CD8-positive, alpha-beta memory T cell (primary cell): Measurements from ENCODE around the gene CKAP4. TPM values are rescaled to one million over a fixed set of nuclear protein-coding genes. Genes with fewer than 3 reads are reported as not detected.

ENCODE experiments used
- CTCF ChIA-PET: fragments of 350-600 bp; sonication (Branson Sonifier 250); formaldehyde crosslinking; loops from one replicate; lab custom pipeline; 2021; ENCODE audit warnings: antibody characterized with exemption; lab: Charles Lee
- POLR2A ChIA-PET: fragments of 350-600 bp; sonication (Branson Sonifier 250); formaldehyde crosslinking; loops from one replicate; lab custom pipeline; 2021; ENCODE audit warnings: antibody characterized with exemption; lab: Charles Lee
- DNase-seq, 5 donors: peaks; one replicate each; pipeline versions ENCODE4 v3.0.0 to v3.0.0-alpha.2; 2020 to 2022; ENCODE audit warnings: mixed read lengths in 1 of 5
- H3K27ac ChIP-seq: one replicate; pipeline ENCODE4 v1.7.0; 2013; ENCODE audit warnings: low read depth, mild to moderate bottlenecking, low read length, moderate library complexity
- H3K27me3 ChIP-seq: 2 replicates; pipeline ENCODE4 v1.7.0; 2013; ENCODE audit warnings: low read length, mild to moderate bottlenecking; ENCODE audit not compliant: insufficient read depth, poor library complexity, severe bottlenecking
- H3K36me3 ChIP-seq: 2 replicates; pipeline ENCODE4 v1.7.0; 2013; ENCODE audit warnings: mild to moderate bottlenecking, low read length, moderate library complexity; ENCODE audit not compliant: insufficient read depth
- H3K4me1 ChIP-seq: 2 replicates; pipeline ENCODE4 v1.7.0; 2013; ENCODE audit warnings: mild to moderate bottlenecking, low read length, moderate library complexity; ENCODE audit not compliant: insufficient read depth
- H3K4me3 ChIP-seq: 2 replicates; pipeline ENCODE4 v1.7.0; 2013; ENCODE audit warnings: mild to moderate bottlenecking, low read length
- H3K9me3 ChIP-seq: 2 replicates; pipeline ENCODE4 v1.7.0; 2013; ENCODE audit warnings: mild to moderate bottlenecking, low read length
- H3K27ac Mint-ChIP-seq, 8 donors: one replicate each; pipeline ENCODE4 v1.8.0; 2020 to 2021; ENCODE audit warnings: mixed read lengths in 8 of 8, mild to moderate bottlenecking in 6 of 8, inconsistent platforms in 3 of 8, moderate library complexity in 3 of 8
- H3K27me3 Mint-ChIP-seq, 2 donors: one replicate each; pipeline ENCODE4 v1.8.0; 2020 to 2021; ENCODE audit warnings: mixed read lengths in 2 of 2, mild to moderate bottlenecking in 1 of 2, moderate library complexity in 1 of 2
- H3K36me3 Mint-ChIP-seq, 3 donors: one replicate each; pipeline ENCODE4 v1.8.0; 2020 to 2021; ENCODE audit warnings: mixed read lengths in 3 of 3, inconsistent platforms in 1 of 3, mild to moderate bottlenecking in 1 of 3
- H3K4me1 Mint-ChIP-seq, 3 donors: one replicate each; pipeline ENCODE4 v1.8.0; 2020 to 2021; ENCODE audit warnings: mixed read lengths in 3 of 3, inconsistent platforms in 1 of 3, mild to moderate bottlenecking in 1 of 3
- H3K4me3 Mint-ChIP-seq, 7 donors: one replicate each; pipeline ENCODE4 v1.8.0; 2020 to 2021; ENCODE audit warnings: mixed read lengths in 7 of 7, mild to moderate bottlenecking in 6 of 7, moderate library complexity in 4 of 7, inconsistent platforms in 2 of 7
- H3K9me3 Mint-ChIP-seq, 5 donors: one replicate each; pipeline ENCODE4 v1.8.0; 2020 to 2022; ENCODE audit warnings: mixed read lengths in 5 of 5, mild to moderate bottlenecking in 3 of 5, moderate library complexity in 2 of 5, inconsistent platforms in 1 of 5
- polyA plus RNA-seq: library from polyadenylated mRNA; unstranded; fragments of 300-500 nt; fragmentation: Illumina TruSeq; gene quantifications from one replicate; pipeline ENCODE4 v1.2.3, GENCODE V29; 2021
- total RNA-seq, 2 experiments: library from RNA; stranded (reverse); gene quantifications; one replicate each; pipeline ENCODE4 v1.2.3, GENCODE V29; 2021

CKAP4 gene
- total and polyA plus RNA-seq, 3 experiments from 2014 or later = 7.6 to 11.3 (median 10.1) TPM

DNA sequence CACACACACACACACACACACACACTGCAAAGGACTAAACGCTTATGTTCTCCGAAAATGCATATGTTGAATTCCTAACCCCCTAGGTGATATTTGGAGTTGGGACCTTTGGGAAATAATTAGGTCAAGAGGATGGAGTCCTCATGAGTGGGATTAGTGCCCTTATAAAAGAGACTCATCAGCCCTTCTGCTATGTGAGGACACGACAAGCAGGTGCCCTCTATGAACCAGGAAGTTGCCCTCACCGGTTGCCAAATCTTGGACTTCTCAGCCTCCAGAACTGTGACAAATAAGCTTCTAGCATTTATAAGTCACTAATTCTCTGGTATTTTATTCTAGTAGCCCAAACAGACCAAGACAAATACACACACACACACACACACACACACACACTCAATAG lies 34.0 kb upstream of the CKAP4 start:
- Mint-ChIP-seq H3K4me3 (no peak overlapping the region), H3K27ac (no peak overlapping the region), H3K27me3 (peaks cover 12 to 36% of the 10 kb centered on the region in 2 donors), H3K36me3 (peaks cover 0 to 15% (median 0%) of the 10 kb centered on the region in 3 donors), H3K9me3 (peaks cover 11 to 18% (median 12%) of the 10 kb centered on the region in 5 donors), H3K4me1 (no peaks in the 10 kb centered on the region)
- Histone ChIP-seq H3K36me3 (no peaks in the 10 kb centered on the region), H3K4me1 (no peaks in the 10 kb centered on the region), H3K4me3 (no peak overlapping the region), H3K27me3 (no peaks in the 10 kb centered on the region), H3K9me3 (peaks cover 8% of the 10 kb centered on the region), H3K27ac (no peak overlapping the region)
- ChIA-PET CTCF (interaction anchor here (0.8 to 4.7 kb wide), 14 partner anchors 10 to 70 kb away, joined by 3 to 56 read pairs (median 4); partner anchors contain the start of gene TCP11L2), POLR2A (interaction anchor here (0.7 kb wide), 1 partner anchor 19 kb away, joined by 3 read pairs; no protein-coding TSS in a partner anchor)
- DNase-seq = no peak

DNA sequence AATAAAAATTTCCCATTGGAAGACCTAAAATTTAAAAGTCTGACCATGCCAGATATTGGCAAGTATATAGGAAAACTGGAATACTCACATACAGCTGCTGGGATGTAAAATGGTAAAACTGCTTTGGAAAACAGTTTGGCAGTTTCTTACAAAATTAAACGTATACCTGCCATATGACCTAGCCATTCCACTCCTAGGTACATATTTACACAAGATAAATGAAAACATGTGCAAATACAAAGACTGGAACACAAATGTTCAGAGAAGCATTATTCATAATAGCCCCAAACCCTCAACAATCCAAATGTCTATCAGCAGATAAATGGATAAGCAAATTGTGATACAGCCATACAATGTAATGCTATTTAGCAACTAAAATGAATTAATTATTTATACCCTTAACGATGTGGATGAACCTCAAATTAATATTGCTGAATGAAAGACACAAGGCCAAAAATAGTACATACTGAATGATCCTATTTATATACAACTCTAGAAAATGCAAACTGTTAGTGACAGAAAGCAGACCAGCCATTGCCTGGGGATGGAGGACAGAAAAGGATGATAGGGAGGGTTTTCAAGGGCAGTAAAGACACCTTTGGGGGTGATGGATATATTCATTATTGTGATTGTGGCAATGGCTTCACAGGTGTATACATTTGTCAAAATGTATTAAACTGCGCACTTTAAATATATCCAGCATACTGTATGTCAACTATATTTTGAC lies 33.4 kb upstream of the CKAP4 start:
- H3K4me3 Mint-ChIP-seq = no peak overlapping the region
- no peak for DNase-seq
- POLR2A ChIA-PET = no interaction called here
- H3K27me3 Mint-ChIP-seq = peaks cover 12 to 33% of the 10 kb centered on the region in 2 donors
- Histone ChIP-seq H3K4me1 (no peaks in the 10 kb centered on the region), H3K9me3 (peaks cover 8% of the 10 kb centered on the region), H3K4me3 (no peak overlapping the region), H3K27ac (no peak overlapping the region), H3K36me3 (no peaks in the 10 kb centered on the region), H3K27me3 (no peaks in the 10 kb centered on the region)
- no peak overlapping the region for H3K27ac Mint-ChIP-seq
- H3K36me3 Mint-ChIP-seq = peaks cover 0 to 15% (median 0%) of the 10 kb centered on the region in 3 donors
- CTCF ChIA-PET = interaction anchor here (1.0 to 4.7 kb wide), 10 partner anchors 11 to 57 kb away, joined by 3 to 56 read pairs (median 6); partner anchors contain the start of gene TCP11L2
- peaks cover 11 to 18% (median 12%) of the 10 kb centered on the region in 5 donors for H3K9me3 Mint-ChIP-seq
- H3K4me1 Mint-ChIP-seq = no peaks in the 10 kb centered on the region

GRCh38 chr12:106280106-106280505 lies 32.3 kb upstream of the CKAP4 start:
- Mint-ChIP-seq H3K27me3 (peaks cover 8 to 22% of the 10 kb centered on the region in 2 donors), H3K27ac (no peak overlapping the region), H3K9me3 (peaks cover 11 to 18% (median 12%) of the 10 kb centered on the region in 5 donors), H3K4me3 (no peak overlapping the region), H3K36me3 (peaks cover 0 to 15% (median 0%) of the 10 kb centered on the region in 3 donors), H3K4me1 (no peaks in the 10 kb centered on the region)
- no peak overlapping the region for H3K27ac ChIP-seq
- CTCF ChIA-PET = interaction anchor here (1.2 to 3.8 kb wide), 4 partner anchors 17 to 53 kb away, joined by 3 to 23 read pairs (median 4); no protein-coding TSS in a partner anchor
- no peaks in the 10 kb centered on the region for H3K27me3 ChIP-seq
- H3K36me3 ChIP-seq = no peaks in the 10 kb centered on the region
- POLR2A ChIA-PET = no interaction called here
- no peak for DNase-seq
- H3K9me3 ChIP-seq = peaks cover 8% of the 10 kb centered on the region
- no peak overlapping the region for H3K4me3 ChIP-seq
- H3K4me1 ChIP-seq = no peaks in the 10 kb centered on the region

DNA sequence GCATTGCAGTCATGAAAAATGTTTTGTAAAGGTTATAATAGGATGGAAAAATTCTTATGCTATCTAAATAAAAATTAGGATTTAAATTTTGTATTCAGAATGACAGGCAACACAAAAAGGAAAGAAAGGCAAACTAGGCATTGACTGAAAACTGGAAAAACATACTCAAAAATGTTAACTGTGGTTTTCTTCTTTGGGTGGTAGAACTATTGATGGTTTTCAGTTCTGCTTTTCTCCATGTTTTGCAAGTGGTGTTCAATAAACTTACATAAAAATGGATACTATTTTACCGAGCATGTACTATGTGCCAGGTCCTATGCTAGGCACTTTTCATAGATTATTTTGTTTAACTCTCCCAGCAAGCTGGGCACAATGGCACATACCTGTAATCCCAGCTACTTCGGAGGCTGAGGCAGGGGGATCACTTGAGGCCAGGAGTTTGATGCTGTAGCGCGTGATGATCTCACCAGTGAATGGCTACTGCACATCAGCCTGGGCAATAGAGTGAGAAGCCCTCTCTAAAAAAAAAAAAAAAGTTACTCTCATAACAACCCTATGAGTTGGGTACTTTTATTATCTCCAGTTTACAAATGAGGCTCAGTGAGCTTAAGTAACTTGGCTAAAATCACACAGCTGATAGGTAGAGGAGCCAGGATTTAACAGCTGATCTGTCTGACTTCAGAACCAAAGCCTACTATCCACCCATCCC lies 28.4 kb upstream of the CKAP4 start:
- H3K4me3 ChIP-seq = no peak overlapping the region
- no peak overlapping the region for H3K4me3 Mint-ChIP-seq
- H3K27ac ChIP-seq = no peak overlapping the region
- H3K4me1 ChIP-seq = no peaks in the 10 kb centered on the region
- H3K9me3 Mint-ChIP-seq = peaks cover 0 to 5% (median under 1%) of the 10 kb centered on the region in 5 donors
- ChIA-PET CTCF (interaction anchor here (0.7 to 3.3 kb wide), 4 partner anchors 26 to 81 kb away, joined by 3 to 15 read pairs (median 5); partner anchors contain the start of gene POLR3B), POLR2A (no interaction called here)
- H3K36me3 ChIP-seq = no peaks in the 10 kb centered on the region
- no peak overlapping the region for H3K27ac Mint-ChIP-seq
- no peak for DNase-seq
- peaks cover 0 to under 1% of the 10 kb centered on the region in 2 donors for H3K27me3 Mint-ChIP-seq
- H3K9me3 ChIP-seq = no peaks in the 10 kb centered on the region
- peaks cover 0 to 7% (median 0%) of the 10 kb centered on the region in 3 donors for H3K36me3 Mint-ChIP-seq
- H3K4me1 Mint-ChIP-seq = no peaks in the 10 kb centered on the region
- no peaks in the 10 kb centered on the region for H3K27me3 ChIP-seq

- H3K4me3 ChIP-seq = no peak overlapping the region
- no peak overlapping the region for H3K27ac ChIP-seq
- H3K9me3 ChIP-seq = no peaks in the 10 kb centered on the region
- Mint-ChIP-seq H3K4me3 (no peak overlapping the region), H3K27ac (peak overlapping the region in 1 of 8 donors; percentile 87), H3K4me1 (no peaks in the 10 kb centered on the region), H3K27me3 (no peaks in the 10 kb centered on the region), H3K36me3 (peaks cover 0 to 4% (median 0%) of the 10 kb centered on the region in 3 donors), H3K9me3 (no peaks in the 10 kb centered on the region)
- H3K36me3 ChIP-seq = no peaks in the 10 kb centered on the region
- ChIA-PET POLR2A (no interaction called here), CTCF (interaction anchor here (2.1 kb wide), 1 partner anchor 49 kb away, joined by 7 read pairs; no protein-coding TSS in a partner anchor)
- DNase-seq = no peak
- no peaks in the 10 kb centered on the region for H3K27me3 ChIP-seq
- no peaks in the 10 kb centered on the region for H3K4me1 ChIP-seq
Observed at GRCh38 chr12:106275458-106275857, 27.6 kb upstream of the CKAP4 start.

GRCh38 chr12:106274575-106275121 lies 26.8 kb upstream of the CKAP4 start:
- H3K27ac Mint-ChIP-seq = no peak overlapping the region
- no peaks in the 10 kb centered on the region for H3K27me3 Mint-ChIP-seq
- POLR2A ChIA-PET = no interaction called here
- no peaks in the 10 kb centered on the region for H3K27me3 ChIP-seq
- DNase-seq = no peak
- no peak overlapping the region for H3K4me3 Mint-ChIP-seq
- H3K27ac ChIP-seq = no peak overlapping the region
- no peak overlapping the region for H3K4me3 ChIP-seq
- H3K9me3 ChIP-seq = no peaks in the 10 kb centered on the region
- H3K4me1 Mint-ChIP-seq = no peaks in the 10 kb centered on the region
- H3K36me3 ChIP-seq = no peaks in the 10 kb centered on the region
- H3K4me1 ChIP-seq = no peaks in the 10 kb centered on the region
- no peaks in the 10 kb centered on the region for H3K9me3 Mint-ChIP-seq
- CTCF ChIA-PET = interaction anchor here (2.1 kb wide), 1 partner anchor 48 kb away, joined by 7 read pairs; no protein-coding TSS in a partner anchor
- H3K36me3 Mint-ChIP-seq = peaks cover 0 to under 1% (median 0%) of the 10 kb centered on the region in 3 donors

GRCh38 chr12:106274012-106274411 lies 26.2 kb upstream of the CKAP4 start:
- POLR2A ChIA-PET = no interaction called here
- H3K27me3 Mint-ChIP-seq = no peaks in the 10 kb centered on the region
- Histone ChIP-seq H3K27me3 (no peaks in the 10 kb centered on the region), H3K36me3 (no peaks in the 10 kb centered on the region), H3K4me1 (no peaks in the 10 kb centered on the region), H3K27ac (no peak overlapping the region), H3K4me3 (no peak overlapping the region), H3K9me3 (no peaks in the 10 kb centered on the region)
- no peaks in the 10 kb centered on the region for H3K4me1 Mint-ChIP-seq
- CTCF ChIA-PET = interaction anchor here (2.1 kb wide), 1 partner anchor 47 kb away, joined by 7 read pairs; no protein-coding TSS in a partner anchor
- H3K36me3 Mint-ChIP-seq = no peaks in the 10 kb centered on the region
- DNase-seq = no peak
- no peaks in the 10 kb centered on the region for H3K9me3 Mint-ChIP-seq
- H3K4me3 Mint-ChIP-seq = no peak overlapping the region
- no peak overlapping the region for H3K27ac Mint-ChIP-seq
